Neural cell (in vitro differentiated cells): Measurements from ENCODE around the gene PRELID2. TPM values are rescaled to one million over a fixed set of nuclear protein-coding genes. Genes with fewer than 3 reads are reported as not detected.

Experiments
- H2AFZ ChIP-seq: fragments of 200-600, 300-800 bp; sonication (generic), shearing (Covaris generic); 2 replicates; pipeline ENCODE4 v1.6.0; 2014; ENCODE audit warnings: low read depth, mild to moderate bottlenecking, antibody characterized with exemption, low read length, moderate library complexity
- H3F3A ChIP-seq: fragments of 200-600 bp; shearing (Covaris generic); 2 replicates; pipeline ENCODE4 v1.6.1; 2016; ENCODE audit warnings: mild to moderate bottlenecking, moderate library complexity, mixed read lengths, antibody characterized with exemption, low read length; ENCODE audit not compliant: insufficient read depth, poor library complexity, severe bottlenecking
- H3K27ac ChIP-seq: fragments of 200-600, 300-800 bp; sonication (generic), shearing (Covaris generic); 2 replicates; pipeline ENCODE4 v1.5.1; 2014; ENCODE audit warnings: mild to moderate bottlenecking, low read length, moderate library complexity
- H3K27me3 ChIP-seq: fragments of 300-800, 200-600 bp; sonication (generic), shearing (Covaris generic); 2 replicates; pipeline ENCODE4 v1.6.0; 2014; ENCODE audit warnings: mild to moderate bottlenecking, low read depth, low read length, moderate library complexity; ENCODE audit not compliant: insufficient read depth
- H3K36me3 ChIP-seq: fragments of 300-800, 200-600 bp; sonication (generic), shearing (Covaris generic); 2 replicates; pipeline ENCODE4 v1.5.1; 2014; ENCODE audit warnings: mild to moderate bottlenecking, antibody characterized with exemption, low read length, moderate library complexity; ENCODE audit not compliant: insufficient read depth
- H3K4me2 ChIP-seq: fragments of 300-800, 200-600 bp; sonication (generic), shearing (Covaris generic); 2 replicates; pipeline ENCODE4 v1.6.0; 2014; ENCODE audit warnings: mild to moderate bottlenecking, low read length
- H3K4me3 ChIP-seq: fragments of 300-800, 200-600 bp; sonication (generic), shearing (Covaris generic); 2 replicates; pipeline ENCODE4 v1.5.1; 2014; ENCODE audit warnings: mild to moderate bottlenecking, low read length, moderate library complexity
- H3K79me2 ChIP-seq: fragments of 200-600 bp; shearing (Covaris generic); replicated peaks from 2 replicates; pipeline ENCODE4 v1.6.0; 2014; ENCODE audit warnings: mild to moderate bottlenecking, low read length, moderate library complexity; ENCODE audit not compliant: insufficient read depth
- H3K9ac ChIP-seq: fragments of 300-800, 200-600 bp; sonication (generic), shearing (Covaris generic); 2 replicates; pipeline ENCODE4 v1.6.1; 2016; ENCODE audit warnings: mild to moderate bottlenecking, low read length, mixed read lengths
- H3K9me2 ChIP-seq: fragments of 200-600 bp; shearing (Covaris generic); 2 replicates; pipeline ENCODE4 v1.6.1; 2016; ENCODE audit warnings: mild to moderate bottlenecking, low read length, mixed read lengths; ENCODE audit not compliant: insufficient read depth
- H3K9me3 ChIP-seq: fragments of 200-600, 300-800 bp; sonication (generic), shearing (Covaris generic); 2 replicates; pipeline ENCODE4 v1.6.1; 2016; ENCODE audit warnings: mild to moderate bottlenecking, mixed run types, low read length, moderate library complexity, mixed read lengths
- H4K20me1 ChIP-seq: fragments of 200-600 bp; shearing (Covaris generic); 2 replicates; pipeline ENCODE4 v1.6.1; 2016; ENCODE audit warnings: mild to moderate bottlenecking, mixed run types; ENCODE audit not compliant: insufficient read depth
- EP300 ChIP-seq: fragments of 450-650 bp; conservative IDR thresholded peaks from 2 replicates; pipeline ENCODE4 v1.6.1; 2014; ENCODE audit warnings: antibody characterized with exemption, mild to moderate bottlenecking, moderate library complexity; ENCODE audit not compliant: poor library complexity, severe bottlenecking
- EZH2 ChIP-seq: fragments of 200-600, 300-800 bp; shearing (Covaris generic), sonication (generic); IDR thresholded peaks from 2 replicates; pipeline ENCODE4 v1.6.1; 2014; ENCODE audit warnings: antibody characterized with exemption, low read length, borderline replicate concordance, mild to moderate bottlenecking; ENCODE audit not compliant: insufficient read depth, poor library complexity, severe bottlenecking
- MXI1 ChIP-seq: fragments of 450-650 bp; conservative IDR thresholded peaks from 2 replicates; pipeline ENCODE4 v1.6.1; 2014; ENCODE audit warnings: antibody characterized with exemption, mild to moderate bottlenecking; ENCODE audit not compliant: poor library complexity, severe bottlenecking
- POLR2AphosphoS5 ChIP-seq: IDR thresholded peaks from 2 replicates; pipeline ENCODE4 v1.6.1; 2012
- RAD21 ChIP-seq: fragments of 450-650 bp; conservative IDR thresholded peaks from 2 replicates; pipeline ENCODE4 v1.6.1; 2014; ENCODE audit warnings: antibody characterized with exemption, mild to moderate bottlenecking, moderate library complexity
- SMC3 ChIP-seq: fragments of 450-650 bp; conservative IDR thresholded peaks from 2 replicates; pipeline ENCODE4 v1.6.1; 2014; ENCODE audit warnings: antibody characterized with exemption, mild to moderate bottlenecking, moderate library complexity; ENCODE audit not compliant: poor library complexity
- TAF1 ChIP-seq: IDR thresholded peaks from 2 replicates; pipeline ENCODE4 v1.6.1; 2012; ENCODE audit warnings: low read depth
- polyA plus RNA-seq: library from polyadenylated mRNA; depleted of rRNA; stranded (reverse); fragments of >200 nt; gene quantifications from 2 replicates; pipeline ENCODE4 v1.2.3, GENCODE V29; 2014
- TF ChIP-seq, protein P1 (sequence below): fragments of 450-650 bp; IDR thresholded peaks from 2 replicates; pipeline ENCODE4 v1.5.1; 2014; ENCODE audit warnings: antibody characterized with exemption, mild to moderate bottlenecking, moderate library complexity; ENCODE audit not compliant: poor library complexity, severe bottlenecking
- TF ChIP-seq, protein P2 (sequence below): IDR thresholded peaks from 2 replicates; pipeline ENCODE4 v1.6.1; 2012; ENCODE audit warnings: borderline replicate concordance

PRELID2 gene
- polyA plus RNA-seq, 1 donor from 2014 or later, result not detected

DNA sequence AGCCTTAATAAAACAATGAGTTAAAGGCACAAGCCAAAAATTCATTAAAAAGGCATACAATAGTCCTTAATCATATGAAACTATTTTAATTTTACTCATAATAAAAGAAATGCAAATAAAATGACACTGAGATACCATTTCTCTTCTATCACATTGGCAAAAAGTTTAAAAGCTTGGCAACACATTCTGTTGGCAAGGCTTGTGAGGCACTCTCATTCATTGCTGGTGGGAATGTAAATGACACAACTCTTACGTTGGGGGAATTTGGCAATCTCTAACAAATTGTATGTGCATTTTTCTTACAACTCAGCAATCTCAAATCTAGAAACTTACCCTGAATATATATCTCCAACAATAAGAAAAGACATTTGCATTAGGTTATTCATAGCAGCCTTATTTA is 111.6 kb downstream of the PRELID2 start:
- Histone ChIP-seq H3F3A (no peaks in the 10 kb centered on the region), H3K27ac (no peak overlapping the region), H3K4me3 (no peak overlapping the region), H3K4me2 (no peak overlapping the region), H3K79me2 (no peaks in the 10 kb centered on the region), H3K9ac (no peak overlapping the region), H4K20me1 (no peaks in the 10 kb centered on the region), H3K36me3 (no peaks in the 10 kb centered on the region), H3K9me3 (peaks cover 2% of the 10 kb centered on the region), H3K27me3 (no peaks in the 10 kb centered on the region), H2AFZ (no peak overlapping the region), H3K9me2 (no peaks in the 10 kb centered on the region)
- TF ChIP-seq SMC3 (no peak), POLR2AphosphoS5 (no peak), RAD21 (no peak), MXI1 (no peak), TAF1 (no peak), EP300 (no peak)
- TF ChIP-seq, protein P1, sequence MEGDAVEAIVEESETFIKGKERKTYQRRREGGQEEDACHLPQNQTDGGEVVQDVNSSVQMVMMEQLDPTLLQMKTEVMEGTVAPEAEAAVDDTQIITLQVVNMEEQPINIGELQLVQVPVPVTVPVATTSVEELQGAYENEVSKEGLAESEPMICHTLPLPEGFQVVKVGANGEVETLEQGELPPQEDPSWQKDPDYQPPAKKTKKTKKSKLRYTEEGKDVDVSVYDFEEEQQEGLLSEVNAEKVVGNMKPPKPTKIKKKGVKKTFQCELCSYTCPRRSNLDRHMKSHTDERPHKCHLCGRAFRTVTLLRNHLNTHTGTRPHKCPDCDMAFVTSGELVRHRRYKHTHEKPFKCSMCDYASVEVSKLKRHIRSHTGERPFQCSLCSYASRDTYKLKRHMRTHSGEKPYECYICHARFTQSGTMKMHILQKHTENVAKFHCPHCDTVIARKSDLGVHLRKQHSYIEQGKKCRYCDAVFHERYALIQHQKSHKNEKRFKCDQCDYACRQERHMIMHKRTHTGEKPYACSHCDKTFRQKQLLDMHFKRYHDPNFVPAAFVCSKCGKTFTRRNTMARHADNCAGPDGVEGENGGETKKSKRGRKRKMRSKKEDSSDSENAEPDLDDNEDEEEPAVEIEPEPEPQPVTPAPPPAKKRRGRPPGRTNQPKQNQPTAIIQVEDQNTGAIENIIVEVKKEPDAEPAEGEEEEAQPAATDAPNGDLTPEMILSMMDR, result no peak

DNA sequence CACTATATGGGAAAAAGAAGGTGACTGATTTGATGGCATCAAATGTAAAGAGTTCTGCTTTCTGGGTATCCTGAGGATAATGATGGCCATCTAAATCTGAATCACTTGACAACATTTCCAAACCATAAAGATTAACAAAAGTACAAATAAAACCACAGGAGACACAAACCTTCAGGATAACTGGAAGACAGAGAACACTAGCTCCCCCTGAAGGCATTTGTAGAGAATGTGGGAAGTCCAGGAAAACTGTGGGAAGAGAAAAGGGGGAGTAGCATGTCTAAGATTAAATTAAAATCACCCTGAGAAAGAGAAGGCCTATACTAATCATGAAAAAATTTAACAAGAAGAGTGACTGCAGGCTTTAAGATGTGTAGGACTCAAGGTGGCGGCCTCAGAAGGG is 116.2 kb downstream of the PRELID2 start:
- Histone ChIP-seq H3K9me3 (no peaks in the 10 kb centered on the region), H3K27ac (no peak overlapping the region), H3K4me3 (no peak overlapping the region), H3K4me2 (no peak overlapping the region), H2AFZ (no peak overlapping the region), H3K9me2 (no peaks in the 10 kb centered on the region), H3K27me3 (no peaks in the 10 kb centered on the region), H3K36me3 (no peaks in the 10 kb centered on the region), H3F3A (no peaks in the 10 kb centered on the region), H3K79me2 (no peaks in the 10 kb centered on the region), H4K20me1 (no peaks in the 10 kb centered on the region), H3K9ac (no peak overlapping the region)
- TF ChIP-seq MXI1 (no peak), RAD21 (peak; percentile 76), EZH2 (no peak), EP300 (no peak), POLR2AphosphoS5 (no peak), TAF1 (no peak), SMC3 (peak; percentile 68)
- TF ChIP-seq, protein P2, sequence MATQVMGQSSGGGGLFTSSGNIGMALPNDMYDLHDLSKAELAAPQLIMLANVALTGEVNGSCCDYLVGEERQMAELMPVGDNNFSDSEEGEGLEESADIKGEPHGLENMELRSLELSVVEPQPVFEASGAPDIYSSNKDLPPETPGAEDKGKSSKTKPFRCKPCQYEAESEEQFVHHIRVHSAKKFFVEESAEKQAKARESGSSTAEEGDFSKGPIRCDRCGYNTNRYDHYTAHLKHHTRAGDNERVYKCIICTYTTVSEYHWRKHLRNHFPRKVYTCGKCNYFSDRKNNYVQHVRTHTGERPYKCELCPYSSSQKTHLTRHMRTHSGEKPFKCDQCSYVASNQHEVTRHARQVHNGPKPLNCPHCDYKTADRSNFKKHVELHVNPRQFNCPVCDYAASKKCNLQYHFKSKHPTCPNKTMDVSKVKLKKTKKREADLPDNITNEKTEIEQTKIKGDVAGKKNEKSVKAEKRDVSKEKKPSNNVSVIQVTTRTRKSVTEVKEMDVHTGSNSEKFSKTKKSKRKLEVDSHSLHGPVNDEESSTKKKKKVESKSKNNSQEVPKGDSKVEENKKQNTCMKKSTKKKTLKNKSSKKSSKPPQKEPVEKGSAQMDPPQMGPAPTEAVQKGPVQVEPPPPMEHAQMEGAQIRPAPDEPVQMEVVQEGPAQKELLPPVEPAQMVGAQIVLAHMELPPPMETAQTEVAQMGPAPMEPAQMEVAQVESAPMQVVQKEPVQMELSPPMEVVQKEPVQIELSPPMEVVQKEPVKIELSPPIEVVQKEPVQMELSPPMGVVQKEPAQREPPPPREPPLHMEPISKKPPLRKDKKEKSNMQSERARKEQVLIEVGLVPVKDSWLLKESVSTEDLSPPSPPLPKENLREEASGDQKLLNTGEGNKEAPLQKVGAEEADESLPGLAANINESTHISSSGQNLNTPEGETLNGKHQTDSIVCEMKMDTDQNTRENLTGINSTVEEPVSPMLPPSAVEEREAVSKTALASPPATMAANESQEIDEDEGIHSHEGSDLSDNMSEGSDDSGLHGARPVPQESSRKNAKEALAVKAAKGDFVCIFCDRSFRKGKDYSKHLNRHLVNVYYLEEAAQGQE, result no peak
- TF ChIP-seq, protein P1, result peak; percentile 64
